Heart left ventricle (tissue), 16 donors: Measurements from ENCODE around the gene CDRT4. TPM values are rescaled to one million over a fixed set of nuclear protein-coding genes. Genes with fewer than 3 reads are reported as not detected.

Experiments
- ATAC-seq, 4 donors: fragments of 200-7000 bp; cut with Tn5 transposase; one replicate each; pipeline ENCODE4 v1.9.1; 2020 to 2022; ENCODE audit warnings: moderate library complexity in 4 of 4, mild to moderate bottlenecking in 3 of 4, moderate number of reproducible peaks in 1 of 4
- DNase-seq, 5 donors: peaks; one replicate each; pipeline ENCODE4 v3.0.0-alpha.2; 2020
- H3K27ac ChIP-seq, 12 donors: fragments of 200-600 bp; sonication (generic) in 4 of 12; one replicate each; pipeline versions ENCODE4 v1.5.0 to v1.8.0; 2016 to 2022; ENCODE audit warnings: mild to moderate bottlenecking in 2 of 12
- H3K27me3 ChIP-seq, 9 donors: fragments of 200-600 bp; sonication (generic) in 2 of 9; one replicate each; pipeline versions ENCODE4 v1.5.1 to v1.8.0; 2016 to 2022; ENCODE audit warnings: mild to moderate bottlenecking in 3 of 9
- H3K36me3 ChIP-seq, 9 donors: fragments of 200-600 bp; sonication (generic) in 2 of 9; one replicate each; pipeline versions ENCODE4 v1.5.0 to v1.8.0; 2018 to 2022; ENCODE audit warnings: mild to moderate bottlenecking in 2 of 9
- H3K4me1 ChIP-seq, 12 donors: fragments of 200-600 bp; sonication (generic) in 4 of 12; one replicate each; pipeline versions ENCODE4 v1.5.0 to v1.8.0; 2016 to 2022; ENCODE audit warnings: mild to moderate bottlenecking in 3 of 12
- H3K4me3 ChIP-seq, 12 donors: fragments of 200-600 bp; sonication (generic) in 4 of 12; one replicate each; pipeline versions ENCODE4 v1.5.0 to v1.8.0; 2017 to 2022; ENCODE audit warnings: mild to moderate bottlenecking in 9 of 12, moderate library complexity in 4 of 12
- H3K9me3 ChIP-seq, 12 donors: fragments of 200-600 bp; sonication (generic) in 4 of 12; one replicate each; pipeline versions ENCODE4 v1.5.0 to v1.8.0; 2016 to 2022; ENCODE audit warnings: mild to moderate bottlenecking in 1 of 12
- POLR2A ChIP-seq, 2 donors: fragments of 450-650 bp; IDR thresholded peaks; one replicate each; pipeline ENCODE4 v1.6.1; 2017; ENCODE audit warnings: antibody characterized with exemption in 2 of 2, mild to moderate bottlenecking in 2 of 2, moderate library complexity in 2 of 2
- WGBS, 4 donors: extraction: QIAGEN DNeasy Blood & Tissue Kit in 2 of 4; methylation state at CpG; one replicate each; pipeline versions ENCODE4 v1.1.5 to v1.1.7; 2013 to 2018; 5-methylcytosine and 5-hydroxymethylcytosine counted together
- intact Hi-C, 10 donors: fragments of 100-400 bp; cut with DNase I; formaldehyde crosslinking; loops; one replicate each; pipeline versions ENCODE4 v1.11.1 to v1.14.2; 2022
- polyA plus RNA-seq, 2 donors: library from polyadenylated mRNA; stranded (reverse); fragments of 200-250 nt; gene quantifications; one replicate each; pipeline ENCODE4 v1.2.3, GENCODE V29; 2013
- total RNA-seq, 9 donors: library from RNA; depleted of rRNA in 2 of 9; stranded (reverse); fragments of >200 nt in 2 of 9; fragmentation: NEBNext Ultra II Directional in 3 of 9; extraction: Animal tissue kit (Norgen Biotek cat#: 25700) in 3 of 9; gene quantifications; one replicate each; pipeline versions ENCODE4 v1.1.0 to v1.2.4, GENCODE V29; 2016 to 2023
- TF ChIP-seq, protein P1 (sequence below), 12 donors: fragments of 200-600 bp; sonication (generic) in 4 of 12; IDR thresholded peaks; one replicate each; pipeline versions ENCODE4 v1.5.0 to v1.8.0; 2018 to 2022; ENCODE audit warnings: antibody characterized with exemption in 12 of 12, mild to moderate bottlenecking in 5 of 12
- donor health status: ischemic (EF 13 %, LVEDD 7.1; RV severe dilation, severe dysfunction).
- donor health status: healthy with polysubstance abuse.
- donor health status: DM: no; HTN: yes; CAD: no.
- donor health status: DM: no; HTN: no; CAD: no.
- donor health status: ischemic (EF 25% LVEDD 6.9; RV normal size, moderate dysfunction).
- donor health status: ischemic (EF 25% LVEDD 5.7; RV mildly dilated, moderate dysfunction).
- donor health status: healthy.
- donor health status: DM: yes; HTN: yes; CAD: no.
- donor health status: ischemic (EF 35%, LVEDD 5.7; RV mildly dilated, moderate dysfunction).
- donor health status: nonischemic (EF 11% LVEDD 7.7; RV severe dilation, severe dysfunction).
- donor health status: DM: yes; HTN: yes; CAD: no.
- donor health status: PGD.
- donor health status: ischemic (EF 29% LVEDD 5.4; RV normal size, mild dysfunction).
- donor health status: nonischemic (EF 23%, LVEDD 6.1; RV moderate dilation, normal function).

CDRT4 gene
- total and polyA plus RNA-seq, 11 donors: 0.12 to 4.7 (median 0.96) TPM; not detected in 2

DNA sequence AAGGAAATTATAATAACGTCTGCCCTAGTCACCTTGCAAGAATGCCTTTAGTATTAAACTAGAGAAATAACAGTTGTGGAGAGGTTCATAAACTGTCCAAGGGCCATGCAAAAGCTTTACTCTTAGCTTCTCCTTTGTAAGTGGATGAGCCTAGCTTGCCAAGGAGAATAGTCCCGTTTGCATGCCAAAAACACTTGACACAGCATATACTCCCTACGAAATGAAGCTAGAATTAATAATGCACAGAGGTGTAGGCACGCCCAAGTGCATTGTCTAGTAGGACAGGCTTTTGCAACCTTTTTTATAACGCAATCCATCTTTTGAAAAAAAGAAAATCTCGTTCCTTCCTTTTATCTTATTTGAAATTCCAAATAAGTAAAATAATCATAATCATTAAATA lies 12.8 kb upstream of the CDRT4 start:
- no peak for DNase-seq
- H3K4me1 ChIP-seq: peaks cover 0 to 20% (median 6%) of the 10 kb centered on the region in 12 donors
- no peak overlapping the region for H3K4me3 ChIP-seq
- intact Hi-C loops: no loop called here
- no peak for ATAC-seq
- peaks cover 0 to 6% (median 0%) of the 10 kb centered on the region in 9 donors for H3K36me3 ChIP-seq
- no peak overlapping the region for H3K27ac ChIP-seq
- no peaks in the 10 kb centered on the region for H3K9me3 ChIP-seq
- TF ChIP-seq POLR2A (IDR thresholded peaks at IDR 0.05): no peak
- TF ChIP-seq, protein P1, sequence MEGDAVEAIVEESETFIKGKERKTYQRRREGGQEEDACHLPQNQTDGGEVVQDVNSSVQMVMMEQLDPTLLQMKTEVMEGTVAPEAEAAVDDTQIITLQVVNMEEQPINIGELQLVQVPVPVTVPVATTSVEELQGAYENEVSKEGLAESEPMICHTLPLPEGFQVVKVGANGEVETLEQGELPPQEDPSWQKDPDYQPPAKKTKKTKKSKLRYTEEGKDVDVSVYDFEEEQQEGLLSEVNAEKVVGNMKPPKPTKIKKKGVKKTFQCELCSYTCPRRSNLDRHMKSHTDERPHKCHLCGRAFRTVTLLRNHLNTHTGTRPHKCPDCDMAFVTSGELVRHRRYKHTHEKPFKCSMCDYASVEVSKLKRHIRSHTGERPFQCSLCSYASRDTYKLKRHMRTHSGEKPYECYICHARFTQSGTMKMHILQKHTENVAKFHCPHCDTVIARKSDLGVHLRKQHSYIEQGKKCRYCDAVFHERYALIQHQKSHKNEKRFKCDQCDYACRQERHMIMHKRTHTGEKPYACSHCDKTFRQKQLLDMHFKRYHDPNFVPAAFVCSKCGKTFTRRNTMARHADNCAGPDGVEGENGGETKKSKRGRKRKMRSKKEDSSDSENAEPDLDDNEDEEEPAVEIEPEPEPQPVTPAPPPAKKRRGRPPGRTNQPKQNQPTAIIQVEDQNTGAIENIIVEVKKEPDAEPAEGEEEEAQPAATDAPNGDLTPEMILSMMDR (IDR thresholded peaks at IDR 0.05): no peak
- H3K27me3 ChIP-seq: no peaks in the 10 kb centered on the region
- WGBS, 4 donors: 58 to 67% (median 63%) methylated on average over 6 of the region's 6 CpGs

DNA sequence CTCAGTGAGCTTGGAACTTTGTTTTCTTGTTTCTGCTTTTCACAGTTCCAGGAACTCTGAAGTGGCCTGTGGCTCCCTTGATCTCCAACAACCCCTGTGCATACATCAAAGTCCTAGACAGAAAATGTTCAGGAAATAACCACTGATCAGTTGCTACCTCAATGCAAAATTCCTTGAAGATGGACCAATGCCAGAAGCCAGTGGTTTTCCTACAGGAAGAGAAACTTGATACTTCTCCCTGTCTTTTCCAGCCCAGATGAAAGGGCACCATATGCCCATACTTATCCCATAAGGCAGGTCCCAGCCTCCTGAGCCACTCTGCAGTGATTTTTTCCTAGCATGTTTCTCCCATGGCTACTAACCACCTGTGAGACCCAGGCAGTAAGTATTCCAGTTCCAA lies 12.3 kb upstream of the CDRT4 start:
- no peak overlapping the region for H3K4me3 ChIP-seq
- peaks cover 0 to 6% (median 0%) of the 10 kb centered on the region in 9 donors for H3K36me3 ChIP-seq
- intact Hi-C loops: no loop called here
- no peak for ATAC-seq
- no peak for TF ChIP-seq POLR2A (IDR thresholded peaks at IDR 0.05)
- TF ChIP-seq, protein P1 (IDR thresholded peaks at IDR 0.05): no peak
- no peaks in the 10 kb centered on the region for H3K9me3 ChIP-seq
- no peaks in the 10 kb centered on the region for H3K27me3 ChIP-seq
- no peak overlapping the region for H3K27ac ChIP-seq
- peaks cover 0 to 20% (median 6%) of the 10 kb centered on the region in 12 donors for H3K4me1 ChIP-seq
- no peak for DNase-seq

DNA sequence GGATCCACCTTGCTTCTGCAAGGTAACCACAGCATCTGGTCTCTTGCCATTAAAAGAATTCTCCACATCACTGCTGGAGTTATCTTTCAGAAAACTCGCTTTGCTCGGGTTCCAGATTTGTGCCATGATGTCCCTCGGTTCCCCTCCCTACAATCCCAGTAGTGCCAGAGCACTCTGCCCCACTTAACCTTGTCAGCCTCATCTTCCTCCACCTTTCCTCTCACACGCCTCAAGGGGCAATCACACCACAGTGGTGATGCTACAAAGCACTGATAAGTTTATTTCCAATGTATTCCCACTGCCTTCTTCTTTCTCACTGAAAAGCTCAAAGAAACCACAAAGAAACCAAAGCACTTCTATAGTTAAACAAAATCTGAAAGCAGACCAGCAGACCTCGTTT lies 11.4 kb upstream of the CDRT4 start:
- intact Hi-C loops: no loop called here
- Histone ChIP-seq H3K9me3 (no peaks in the 10 kb centered on the region), H3K4me1 (peaks cover 0 to 20% (median 6%) of the 10 kb centered on the region in 12 donors), H3K27me3 (no peaks in the 10 kb centered on the region), H3K27ac (no peak overlapping the region), H3K36me3 (peaks cover 0 to 6% (median 0%) of the 10 kb centered on the region in 9 donors), H3K4me3 (no peak overlapping the region)
- ATAC-seq (peak in 2 of 4 donors; percentile 44 to 71), DNase-seq (no peak)
- WGBS, 4 donors: 44 to 69% (median 60%) methylated on average over 5 of the region's 5 CpGs
- no peak for TF ChIP-seq POLR2A (IDR thresholded peaks at IDR 0.05)
- TF ChIP-seq, protein P1 (IDR thresholded peaks at IDR 0.05): no peak

DNA sequence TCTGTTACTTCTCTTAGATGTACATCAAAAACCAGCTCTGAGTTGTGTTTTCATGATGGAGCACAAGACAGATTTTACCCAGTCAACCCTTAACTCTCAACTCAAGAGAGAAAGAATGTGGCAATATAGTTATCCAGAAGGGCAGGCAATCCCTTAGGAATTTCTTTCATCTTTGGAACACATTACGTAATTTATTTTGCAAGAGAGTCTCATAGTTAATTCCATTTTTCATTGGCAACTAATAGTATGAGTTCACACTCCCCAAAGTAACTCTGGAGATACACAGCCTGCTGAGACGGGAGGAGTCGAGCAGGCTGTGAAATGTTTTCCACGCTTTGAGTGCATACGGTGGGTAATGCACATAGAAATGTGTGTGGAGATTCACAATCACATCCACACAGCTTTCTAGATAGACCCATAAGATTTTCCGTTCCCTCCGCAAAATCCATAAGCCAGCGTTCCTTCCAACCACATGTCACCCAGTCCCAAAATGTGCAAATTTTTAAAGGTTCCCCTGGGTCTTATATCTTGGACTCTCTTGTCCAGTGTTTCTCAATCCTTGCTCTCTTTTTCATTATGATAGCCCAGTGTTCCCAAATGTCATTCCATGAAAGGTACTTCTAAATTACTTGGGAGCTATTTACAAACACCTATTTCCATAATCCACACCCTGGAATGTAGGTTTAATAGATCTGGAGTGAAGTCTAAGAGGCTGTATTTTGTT lies 8.4 kb upstream of the CDRT4 start:
- ATAC-seq: peak; percentile 75 to 88 (median 82)

More for the DNA sequence above, 8.4 kb upstream of the CDRT4 start:
- Histone ChIP-seq H3K27me3 (no peaks in the 10 kb centered on the region), H3K36me3 (no peaks in the 10 kb centered on the region), H3K4me1 (peaks cover 0 to 20% (median 6%) of the 10 kb centered on the region in 12 donors), H3K4me3 (no peak overlapping the region), H3K27ac (peak overlapping the region in 8 of 12 donors; percentile 4 to 62 (median 37)), H3K9me3 (no peaks in the 10 kb centered on the region)
- intact Hi-C loops: no loop called here
- no peak for DNase-seq
- 80 to 85% (median 82%) methylated on average over 8 of the region's 8 CpGs for WGBS, 4 donors
- TF ChIP-seq, protein P1 (IDR thresholded peaks at IDR 0.05): no peak
- no peak for TF ChIP-seq POLR2A (IDR thresholded peaks at IDR 0.05)
